Fibroblast of gingiva (primary cell): ENCODE data around the gene PFKP.

Source experiments
- DNase-seq: peaks from one replicate; pipeline ENCODE4 v3.0.0-alpha.2; 2011; ENCODE audit warnings: low read depth

PFKP gene

DNA sequence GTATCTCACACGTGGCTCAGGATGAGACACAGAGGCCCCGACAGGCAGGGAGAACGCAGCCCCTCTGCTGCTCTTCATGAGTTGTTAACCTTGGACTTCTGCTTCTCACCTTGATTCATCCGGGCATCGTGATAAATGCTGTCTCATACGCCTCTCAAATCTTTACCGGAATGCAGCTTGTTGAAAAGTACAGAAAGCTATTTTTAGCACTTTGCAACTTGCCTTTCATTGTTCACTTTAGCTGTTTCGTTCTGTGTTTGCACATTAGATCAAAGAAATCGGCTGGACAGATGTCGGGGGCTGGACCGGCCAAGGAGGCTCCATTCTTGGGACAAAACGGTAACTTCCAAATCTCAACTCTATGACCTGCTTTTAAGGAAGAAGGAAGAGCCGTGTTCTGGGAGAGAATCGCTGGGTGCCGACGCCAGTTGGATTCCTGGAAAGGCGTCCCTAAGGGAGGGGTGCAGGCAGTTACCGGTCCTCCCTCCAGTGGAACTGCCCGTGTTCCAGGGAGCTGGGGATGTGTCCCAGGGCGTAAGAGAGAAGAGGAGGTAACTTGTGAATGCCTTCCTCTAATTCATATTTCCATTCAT lies 49.3 kb downstream of the PFKP start:
- DNase-seq: no peak

DNA sequence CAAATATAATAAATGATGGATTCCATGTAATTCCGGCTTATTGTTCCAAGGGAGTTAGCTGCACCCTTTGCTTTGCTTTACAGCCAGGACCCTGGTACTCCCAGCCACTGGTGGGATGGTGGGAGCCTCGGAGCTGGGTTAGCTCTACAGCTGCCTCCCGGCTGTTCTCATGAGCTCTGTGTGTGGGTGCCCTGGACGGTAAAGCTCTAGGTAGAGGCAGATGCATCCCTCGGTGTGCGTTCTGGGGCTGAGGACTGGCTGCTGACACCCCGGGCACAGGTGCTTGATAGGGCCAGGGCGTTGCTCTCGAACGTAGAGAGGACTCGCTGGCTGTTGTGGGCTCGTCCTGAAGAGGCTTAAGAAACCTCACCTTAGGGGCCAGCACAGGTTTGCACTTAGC lies 50.1 kb downstream of the PFKP start:
- no peak for DNase-seq

DNA sequence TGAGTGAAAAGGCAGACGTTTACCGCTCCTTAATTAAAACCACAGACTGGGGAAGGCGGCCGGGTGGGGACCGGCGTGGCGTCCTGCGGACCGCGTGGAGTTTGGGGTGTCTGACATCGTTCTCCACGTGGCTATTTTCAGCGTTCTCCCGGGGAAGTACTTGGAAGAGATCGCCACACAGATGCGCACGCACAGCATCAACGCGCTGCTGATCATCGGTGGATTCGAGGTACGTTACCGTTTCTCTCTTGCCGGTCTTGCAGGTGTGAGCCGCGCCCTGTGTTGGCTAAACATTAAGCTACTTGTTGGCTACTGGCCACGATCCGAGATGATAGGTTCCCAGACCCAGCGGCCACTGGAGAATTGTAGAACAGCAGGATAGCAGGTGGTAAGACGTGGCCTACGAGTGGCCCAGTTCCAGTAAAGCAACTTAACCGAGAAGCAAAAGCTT lies 51.3 kb downstream of the PFKP start:
- no peak for DNase-seq

DNA sequence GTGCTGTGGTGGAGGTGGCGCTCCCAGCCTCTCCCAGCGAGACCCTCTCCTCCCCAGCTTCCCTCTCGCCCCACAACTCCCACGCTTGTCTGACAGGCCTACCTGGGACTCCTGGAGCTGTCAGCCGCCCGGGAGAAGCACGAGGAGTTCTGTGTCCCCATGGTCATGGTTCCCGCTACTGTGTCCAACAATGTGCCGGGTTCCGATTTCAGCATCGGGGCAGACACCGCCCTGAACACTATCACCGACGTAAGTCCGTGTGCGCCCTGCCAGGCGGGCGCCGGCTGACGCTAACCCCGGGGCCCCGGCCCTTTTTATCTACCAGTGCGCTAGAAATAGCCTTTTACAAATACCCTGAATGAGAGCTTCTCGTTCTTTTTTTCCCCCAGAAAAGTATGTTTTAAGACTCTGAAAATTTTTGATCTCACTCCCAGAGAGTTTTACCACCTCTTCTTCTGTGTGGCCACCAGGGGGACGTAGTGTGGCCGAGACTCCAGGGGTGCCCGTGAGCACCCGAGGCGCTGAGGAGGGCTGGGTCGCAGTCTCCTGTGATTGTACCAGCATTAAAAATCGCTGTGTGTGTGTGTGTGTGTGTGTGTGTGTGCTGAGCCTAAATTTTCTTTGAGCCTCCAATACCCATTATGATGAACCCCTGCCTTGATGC lies 52.6 kb downstream of the PFKP start:
- DNase-seq: peak; percentile 32

DNA sequence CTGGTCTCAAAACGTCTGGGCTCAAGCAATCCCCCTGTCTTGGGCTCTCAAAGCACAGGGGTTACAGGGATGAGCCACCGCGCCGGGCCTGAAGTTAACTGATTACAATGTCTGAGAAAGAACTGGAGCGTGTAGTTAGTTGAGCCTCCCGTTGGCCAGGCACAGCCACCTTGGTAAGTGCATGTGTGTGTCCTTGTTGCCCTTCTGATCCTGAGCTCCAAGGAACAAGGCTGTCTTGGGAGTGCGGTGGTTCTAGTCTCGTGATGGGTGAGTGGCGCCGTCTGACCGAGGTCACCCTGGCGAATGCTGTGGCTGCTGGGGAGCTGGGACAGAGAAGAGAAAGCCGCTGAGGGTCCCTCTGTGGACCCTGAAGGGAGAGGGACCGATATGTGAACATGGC lies 54.7 kb downstream of the PFKP start:
- no peak for DNase-seq

DNA sequence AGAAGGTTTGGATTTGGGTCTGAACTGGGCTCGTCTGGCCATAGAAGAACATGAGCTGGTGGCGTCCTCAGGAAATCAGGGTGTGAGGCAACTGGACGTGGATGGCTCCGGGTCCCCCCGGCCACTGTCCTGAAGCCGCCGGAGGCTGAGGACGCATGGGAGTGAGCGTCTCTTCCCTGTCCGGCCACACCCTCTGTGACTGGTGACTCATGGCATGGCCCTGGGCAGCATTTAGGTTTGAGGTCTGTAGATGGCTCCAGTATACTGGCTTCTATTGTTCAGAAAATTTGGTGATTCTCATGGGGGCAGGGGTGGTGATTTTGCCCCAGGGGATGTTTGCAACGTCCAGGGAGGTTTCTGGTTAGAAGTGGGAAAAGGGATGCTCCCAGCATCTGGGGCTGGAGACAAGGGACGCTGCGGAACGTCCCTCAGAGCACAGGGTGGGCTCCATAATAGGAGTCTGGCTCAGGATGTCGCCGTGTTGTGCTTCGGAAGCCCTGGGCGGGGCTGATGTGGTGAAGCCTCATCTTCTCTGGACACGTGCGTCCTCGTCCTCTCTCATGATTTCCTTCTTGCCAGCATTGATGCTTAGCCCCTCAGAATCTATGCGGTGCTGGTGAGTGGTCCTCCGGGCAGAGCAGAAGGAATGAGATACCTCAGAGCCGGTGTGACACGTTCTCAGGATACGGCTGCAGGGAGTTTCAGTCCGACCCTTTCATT lies 55.3 kb downstream of the PFKP start:
- DNase-seq: no peak

DNA sequence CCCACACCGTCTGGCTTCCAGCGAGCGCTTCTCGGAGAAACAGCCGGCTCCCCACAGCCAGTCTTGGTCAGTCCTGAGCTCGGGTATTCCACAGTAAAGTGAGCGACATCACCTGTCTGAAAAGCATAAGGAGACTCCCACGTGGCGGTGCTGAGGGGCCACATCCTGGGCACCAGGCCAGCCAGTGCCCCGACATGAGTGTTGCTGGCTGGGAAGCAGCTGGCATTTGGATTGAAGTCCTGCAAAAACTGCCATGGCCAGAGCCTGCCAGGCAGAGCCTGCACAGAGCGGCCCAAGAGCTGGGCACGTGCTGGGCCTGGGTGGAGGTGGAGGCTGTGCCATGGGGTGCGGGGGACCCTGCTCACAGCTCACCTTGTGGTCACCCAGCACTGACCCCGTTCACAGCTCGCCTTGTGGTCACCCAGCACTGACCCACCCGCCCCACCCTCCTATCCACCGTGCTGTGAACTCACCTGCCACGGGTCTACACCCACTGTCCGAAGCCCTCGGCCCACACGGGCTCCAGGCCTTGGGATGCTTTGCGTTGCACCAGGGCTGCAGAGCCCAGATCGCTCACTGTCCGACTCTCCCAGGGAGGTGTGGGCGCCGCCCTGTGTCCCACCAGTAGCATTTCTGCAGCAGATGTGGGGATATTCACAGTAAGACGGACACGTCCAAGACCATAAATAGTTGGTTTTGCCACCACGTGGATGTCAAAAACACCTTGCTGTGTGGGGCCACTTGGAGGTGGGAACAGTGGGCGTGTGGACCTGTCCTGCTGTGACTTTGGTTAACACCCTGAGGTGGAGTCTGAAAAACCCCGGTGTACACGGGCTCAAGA lies 56.4 kb downstream of the PFKP start:
- DNase-seq: no peak

DNA sequence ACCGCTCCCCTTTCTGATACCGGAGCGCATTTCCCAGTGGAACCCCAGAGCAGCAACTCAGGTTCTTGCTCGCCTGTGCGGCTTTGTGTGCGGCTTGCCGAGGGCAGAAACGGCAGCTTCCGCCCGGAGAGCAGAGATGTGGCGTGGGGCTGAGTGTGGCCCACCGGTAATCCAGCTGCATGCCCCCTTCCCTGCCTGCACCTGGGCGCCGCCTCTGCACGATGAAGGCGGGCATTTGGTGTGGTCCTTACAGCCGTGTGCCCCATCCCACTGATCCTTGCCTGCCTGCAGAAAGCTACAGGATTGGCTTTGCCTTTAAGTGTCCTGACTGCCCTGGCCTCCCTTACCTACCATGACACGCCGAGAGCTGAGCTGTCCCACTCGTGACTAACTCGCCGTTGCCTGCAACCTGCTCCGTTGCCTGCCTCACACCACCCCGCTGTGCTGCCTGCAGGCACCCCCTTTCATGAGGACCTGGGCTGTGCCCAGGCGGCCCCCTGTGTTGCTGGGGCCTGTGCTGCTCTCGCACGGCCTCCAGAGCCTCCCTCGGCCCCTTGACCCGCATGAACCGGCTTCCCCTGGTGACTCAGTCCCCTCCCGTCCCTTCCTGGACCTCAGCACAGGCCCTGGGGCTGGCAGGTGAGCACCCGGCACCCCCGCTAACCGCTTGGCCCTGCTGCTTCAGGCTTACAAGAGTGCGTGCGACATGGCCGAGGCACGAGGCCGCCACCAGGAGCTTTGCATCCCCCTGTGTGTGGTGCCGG lies 57.2 kb downstream of the PFKP start:
- no peak for DNase-seq

DNA sequence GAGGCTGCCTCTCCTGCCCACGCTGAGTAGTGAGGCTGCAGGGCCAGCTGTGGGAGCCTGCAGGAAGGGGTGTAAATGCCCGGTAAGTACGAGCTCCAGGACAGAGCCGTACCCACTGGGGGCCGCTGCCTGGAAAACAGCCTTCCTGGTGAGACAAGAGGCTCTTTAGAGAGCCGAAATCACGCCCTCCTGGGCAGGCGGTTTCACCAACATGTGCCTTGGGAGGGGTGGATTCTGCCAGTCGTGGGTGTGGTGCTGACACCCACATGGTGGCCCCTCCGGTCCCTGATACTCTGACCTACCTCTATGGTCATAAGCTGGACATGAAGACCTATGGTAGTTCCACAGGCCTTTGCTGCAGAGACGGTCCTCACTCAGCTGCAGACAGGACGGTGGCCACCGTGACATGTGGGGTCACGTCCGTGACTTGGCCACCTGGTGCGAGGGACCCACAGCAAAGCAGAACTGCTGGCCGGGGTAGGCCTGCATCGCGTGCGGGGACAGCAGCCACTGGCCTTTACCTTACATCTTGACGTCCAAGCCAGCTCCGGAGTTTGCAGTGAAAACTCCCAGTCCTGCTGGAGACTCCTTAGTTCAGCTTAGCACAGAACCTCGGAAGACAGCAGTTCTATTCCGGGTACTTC lies 58.3 kb downstream of the PFKP start:
- no peak for DNase-seq

DNA sequence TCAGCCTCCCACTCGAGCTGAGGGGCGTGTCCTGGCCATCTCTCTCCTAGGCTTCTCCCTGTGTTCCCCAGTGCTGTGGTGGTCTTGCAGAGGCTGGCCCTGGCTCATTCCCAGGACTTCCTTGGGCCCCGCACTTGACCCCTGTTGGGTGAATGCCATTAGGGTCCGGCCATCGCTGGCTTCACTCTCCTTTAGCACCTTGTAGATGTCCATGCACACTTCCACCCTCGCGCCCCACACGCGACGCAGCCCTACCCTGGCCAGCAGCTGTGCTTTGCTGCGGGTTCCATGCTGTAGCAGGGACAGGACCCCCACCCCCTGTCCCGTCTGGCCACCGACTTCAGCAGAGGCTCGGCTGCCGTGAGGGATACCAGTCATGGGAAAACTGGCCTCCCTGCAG lies 58.9 kb downstream of the PFKP start:
- DNase-seq: no peak

DNA sequence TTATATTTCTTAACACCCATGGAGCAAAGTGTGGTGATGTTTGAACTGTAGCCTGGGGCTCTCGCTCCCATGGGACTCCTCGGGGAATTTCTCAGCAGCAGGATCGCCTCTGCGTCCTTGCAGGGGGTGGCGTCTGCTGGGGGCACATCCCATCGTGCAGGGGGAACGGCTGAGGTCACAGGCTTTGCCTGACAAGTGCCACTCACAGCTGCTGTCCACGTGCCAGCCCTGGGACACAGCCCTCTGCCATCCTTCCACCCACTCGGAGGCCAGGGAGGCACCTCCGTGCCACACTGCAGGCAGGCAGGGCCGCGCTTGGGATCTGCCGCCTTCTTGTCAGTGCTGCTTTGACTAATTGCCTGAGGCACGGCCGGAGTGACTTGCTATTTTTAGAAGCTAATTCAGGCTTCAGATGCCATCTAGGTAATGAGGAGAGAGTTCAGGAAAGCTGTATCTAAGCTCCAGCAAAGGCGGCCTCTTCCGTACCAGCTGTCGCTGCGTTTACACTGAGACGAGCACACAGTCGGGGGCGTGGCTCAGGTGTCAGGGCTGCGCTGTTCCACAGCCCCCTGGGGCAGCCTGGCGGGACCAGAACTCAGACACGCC lies 59.5 kb downstream of the PFKP start:
- no peak for DNase-seq

DNA sequence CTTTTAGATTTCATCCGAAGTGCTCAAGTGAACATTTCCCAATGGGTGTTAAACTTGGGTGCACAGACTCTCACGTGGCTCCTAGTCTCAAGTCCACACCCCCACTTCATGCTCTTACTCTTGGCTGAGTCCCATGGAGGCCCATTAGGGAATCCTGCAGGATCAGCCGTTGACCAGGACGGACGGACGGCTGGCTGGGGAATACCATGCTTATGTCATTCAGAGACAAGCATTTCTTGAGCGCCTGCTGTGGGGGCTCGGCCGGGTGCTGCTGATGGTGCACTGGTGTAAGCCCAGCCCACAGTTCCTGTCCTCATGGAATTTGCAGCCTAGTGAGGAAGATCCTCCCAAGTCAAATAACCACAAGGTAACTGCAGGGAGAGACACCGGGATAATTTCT lies 60.6 kb downstream of the PFKP start:
- no peak for DNase-seq

DNA sequence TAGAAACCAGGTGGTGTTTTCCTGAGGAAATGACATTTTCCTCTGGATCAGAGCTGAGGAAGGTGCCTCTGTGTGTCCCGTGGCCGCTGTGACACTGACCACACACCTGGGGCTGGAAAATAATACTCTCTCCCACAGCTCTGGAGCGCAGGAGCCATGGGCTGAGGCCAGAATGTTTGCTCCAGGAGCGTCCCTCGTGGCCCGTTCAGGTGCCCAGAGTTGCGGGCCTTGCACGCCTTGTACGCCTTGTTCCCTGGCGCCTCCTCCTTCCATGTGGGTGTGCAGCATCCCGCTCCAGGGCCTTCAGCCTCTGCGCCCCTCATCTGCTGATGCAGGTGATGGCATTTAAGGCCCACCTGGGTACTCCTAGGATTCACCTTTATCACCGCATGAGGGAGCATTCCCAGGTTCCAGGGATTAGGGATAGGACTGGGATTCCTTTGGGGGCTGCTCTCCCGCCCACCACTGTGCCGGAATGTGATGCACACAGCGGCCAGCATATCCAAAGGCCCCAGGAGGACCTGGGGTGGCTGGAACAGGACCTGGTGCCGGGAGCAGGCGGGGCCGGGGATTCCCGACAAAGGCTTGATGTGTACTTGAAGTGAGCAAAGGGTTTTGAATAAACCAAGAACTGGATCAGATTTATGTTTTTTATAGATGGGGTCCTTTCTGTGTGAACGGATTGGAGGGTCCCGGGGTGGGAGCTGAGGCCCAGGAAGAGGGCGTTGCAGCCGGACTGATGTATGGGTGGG lies 61.2 kb downstream of the PFKP start:
- no peak for DNase-seq

DNA sequence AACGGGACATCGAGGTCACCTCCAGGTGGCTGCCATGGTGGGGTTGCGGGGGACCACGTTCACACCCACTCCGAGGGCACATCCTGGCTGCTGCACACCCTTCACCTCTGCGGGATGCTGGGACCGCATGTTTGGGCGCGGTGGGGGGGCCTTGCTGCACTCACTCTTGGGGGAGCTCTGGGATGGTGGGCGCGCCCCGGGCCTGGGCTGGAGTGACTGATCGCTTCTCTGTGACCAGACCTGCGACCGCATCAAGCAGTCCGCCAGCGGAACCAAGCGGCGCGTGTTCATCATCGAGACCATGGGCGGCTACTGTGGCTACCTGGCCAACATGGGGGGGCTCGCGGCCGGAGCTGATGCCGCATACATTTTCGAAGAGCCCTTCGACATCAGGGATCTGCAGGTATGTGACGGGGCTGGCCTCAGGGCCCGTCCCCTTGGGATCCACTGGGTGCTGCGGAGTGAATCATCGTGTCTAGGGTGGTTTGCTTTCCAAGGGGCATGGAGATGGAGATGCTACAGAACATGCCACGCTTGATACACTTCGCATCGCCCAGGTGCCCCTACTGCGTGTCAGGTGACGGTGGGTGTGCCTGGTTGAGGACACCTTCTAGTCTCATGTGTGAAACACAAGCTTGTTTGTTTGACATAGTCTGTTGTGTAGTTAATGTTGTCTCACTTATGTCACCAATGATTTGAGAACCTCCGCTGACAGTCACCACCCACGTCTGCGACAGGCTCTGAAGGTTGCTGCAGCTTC lies 62.4 kb downstream of the PFKP start:
- DNase-seq: no peak

DNA sequence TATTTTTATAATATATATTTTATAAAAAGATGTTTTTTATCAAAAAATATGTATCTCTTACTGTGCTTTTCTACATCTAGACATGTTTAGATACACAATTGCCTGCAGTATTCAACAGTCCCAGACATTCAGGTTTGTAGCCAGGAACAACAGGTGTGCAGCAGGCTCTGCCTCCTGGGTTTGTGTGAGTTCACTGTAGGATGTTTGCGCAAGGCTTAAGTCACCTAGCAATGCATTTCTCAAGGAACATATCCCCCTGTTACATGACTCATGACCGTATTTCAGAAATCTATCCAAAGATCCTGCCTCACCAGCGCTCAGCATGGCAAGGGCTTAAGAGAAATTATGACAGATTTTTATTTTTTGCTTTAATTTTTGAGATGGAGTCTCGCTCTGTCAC lies 63.8 kb downstream of the PFKP start:
- DNase-seq: peak; percentile 18

DNA sequence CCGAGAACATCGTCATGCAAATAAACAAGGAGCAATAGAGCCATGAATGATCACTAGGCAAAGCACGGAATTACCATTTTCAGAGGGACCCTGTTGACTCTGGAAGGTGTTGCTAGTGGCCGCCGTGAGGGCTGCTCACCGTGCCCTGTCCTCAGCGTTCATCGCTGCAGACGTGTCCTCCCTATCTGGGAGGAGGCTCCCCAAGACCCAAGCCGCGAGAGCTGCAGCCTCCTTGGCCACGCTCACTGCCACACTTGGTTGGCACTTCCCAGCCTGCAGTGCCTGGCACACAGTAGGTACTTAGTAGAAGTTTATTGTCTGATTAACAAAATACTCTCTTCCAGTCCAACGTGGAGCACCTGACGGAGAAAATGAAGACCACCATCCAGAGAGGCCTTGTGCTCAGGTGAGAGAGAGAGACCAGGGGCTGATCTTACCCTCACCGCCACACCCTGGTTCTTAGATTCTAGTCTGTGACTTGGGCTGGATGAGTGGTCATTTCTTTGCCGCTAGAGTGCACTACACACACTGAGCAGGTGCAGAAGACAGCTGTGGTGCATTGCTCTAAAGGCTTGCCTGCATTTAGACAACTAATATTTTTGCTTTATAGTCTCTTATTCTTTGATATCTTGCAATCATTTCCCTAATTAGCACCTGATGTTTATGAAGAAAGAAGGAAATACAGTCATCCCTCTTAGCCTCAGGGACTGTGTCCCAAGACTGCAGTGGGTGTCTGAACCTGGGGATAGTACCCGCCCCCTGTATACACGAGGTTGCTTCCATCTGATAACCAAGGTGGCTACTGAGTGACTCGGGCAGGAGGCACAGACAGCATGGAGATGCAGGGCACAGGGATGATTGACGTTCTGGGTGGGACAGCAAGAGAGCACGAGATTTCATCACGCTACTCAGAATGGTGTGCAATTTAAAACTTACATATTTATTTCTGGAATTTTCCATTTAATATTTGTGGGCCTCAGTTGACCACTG lies 65.0 kb downstream of the PFKP start:
- peak; percentile 20 for DNase-seq

DNA sequence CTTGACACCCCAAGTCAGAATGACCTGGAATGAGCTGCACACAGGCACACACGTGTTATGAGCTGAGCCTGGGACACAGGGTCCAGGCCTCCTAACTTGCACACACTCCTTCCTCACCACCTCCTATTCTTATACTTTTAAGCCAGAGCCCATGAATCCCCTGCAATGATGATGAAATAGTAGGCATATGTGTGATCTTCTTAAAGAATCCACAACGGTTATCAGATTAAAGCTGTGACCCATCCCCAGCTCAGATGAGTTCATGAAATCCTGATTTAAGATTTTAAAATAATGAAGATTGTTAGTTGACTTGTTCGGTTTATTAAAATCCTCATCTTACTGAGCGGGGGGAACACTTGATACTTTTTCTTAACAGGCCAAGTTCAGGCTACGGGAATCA lies 66.6 kb downstream of the PFKP start:
- no peak for DNase-seq

DNA sequence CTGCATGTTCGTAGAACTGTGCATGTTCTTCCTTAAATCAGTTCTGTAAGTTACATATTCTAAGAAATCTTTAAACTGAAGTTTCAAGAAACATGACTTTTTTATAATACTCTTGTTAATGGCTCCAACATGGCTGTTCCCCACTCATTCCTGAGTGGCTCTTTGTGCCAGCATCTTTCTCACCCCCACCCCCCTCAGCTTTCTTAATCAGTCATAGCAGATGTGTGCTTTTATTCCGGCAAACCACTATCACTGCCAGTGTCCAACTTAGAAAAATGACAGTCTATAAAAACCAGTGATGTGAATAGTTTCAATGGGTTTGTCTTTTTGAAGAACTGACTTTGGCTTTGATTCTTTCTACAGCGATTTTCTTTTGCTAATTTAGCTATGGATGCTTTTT lies 67.7 kb downstream of the PFKP start:
- DNase-seq: no peak
